GM12864 (cell line): ENCODE measurements around the gene UGT1A6.

Experiments
- DNase-seq: peaks from one replicate; pipeline ENCODE4 v3.0.0-alpha.2; 2011; ENCODE audit warnings: low read depth
- H3K4me3 ChIP-seq: 2 replicates; pipeline ENCODE4 v1.5.1; 2011; ENCODE audit warnings: mild to moderate bottlenecking, low read depth, low read length, control low read depth
- CTCF ChIP-seq: IDR thresholded peaks from 2 replicates; pipeline ENCODE4 v1.5.1; 2011; ENCODE audit warnings: low read depth, mild to moderate bottlenecking, moderate library complexity, low read length, control low read depth, inconsistent platforms; ENCODE audit errors: missing control alignments

UGT1A6 gene

GRCh38 chr2:233768076-233768475, 75.4 kb downstream of the UGT1A6 start:
- no peak for DNase-seq
- no peak for TF ChIP-seq CTCF
- H3K4me3 ChIP-seq = no peak overlapping the region

DNA sequence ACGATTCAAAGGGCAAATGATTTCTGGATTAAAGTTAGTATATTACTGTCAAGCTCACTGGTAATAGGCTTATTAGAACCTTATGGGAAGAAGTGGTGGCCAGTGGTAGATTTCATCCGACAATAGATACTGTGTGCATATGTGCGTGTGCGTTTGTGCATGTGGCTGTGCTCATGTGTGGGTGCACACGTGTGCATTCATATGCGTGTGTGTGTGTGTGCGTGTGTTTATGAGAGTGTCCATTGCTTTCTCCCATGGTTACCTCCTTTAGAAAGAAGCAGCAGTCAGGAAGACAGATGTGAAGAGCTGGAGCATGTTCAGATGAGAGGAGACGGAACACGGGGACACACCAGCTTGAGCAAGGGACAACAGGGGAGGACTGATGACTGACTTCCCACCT, 76.6 kb downstream of the UGT1A6 start:
- DNase-seq = no peak
- no peak overlapping the region for H3K4me3 ChIP-seq
- TF ChIP-seq CTCF = no peak

DNA sequence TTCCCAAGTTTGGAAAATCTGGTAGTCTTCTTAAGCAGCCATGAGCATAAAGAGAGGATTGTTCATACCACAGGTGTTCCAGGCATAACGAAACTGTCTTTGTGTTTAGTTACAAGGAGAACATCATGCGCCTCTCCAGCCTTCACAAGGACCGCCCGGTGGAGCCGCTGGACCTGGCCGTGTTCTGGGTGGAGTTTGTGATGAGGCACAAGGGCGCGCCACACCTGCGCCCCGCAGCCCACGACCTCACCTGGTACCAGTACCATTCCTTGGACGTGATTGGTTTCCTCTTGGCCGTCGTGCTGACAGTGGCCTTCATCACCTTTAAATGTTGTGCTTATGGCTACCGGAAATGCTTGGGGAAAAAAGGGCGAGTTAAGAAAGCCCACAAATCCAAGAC, 79.5 kb downstream of the UGT1A6 start:
- H3K4me3 ChIP-seq = no peak overlapping the region
- TF ChIP-seq CTCF = no peak
- no peak for DNase-seq

GRCh38 chr2:233772583-233772982, 79.9 kb downstream of the UGT1A6 start:
- no peak for DNase-seq
- H3K4me3 ChIP-seq = no peak overlapping the region

DNA sequence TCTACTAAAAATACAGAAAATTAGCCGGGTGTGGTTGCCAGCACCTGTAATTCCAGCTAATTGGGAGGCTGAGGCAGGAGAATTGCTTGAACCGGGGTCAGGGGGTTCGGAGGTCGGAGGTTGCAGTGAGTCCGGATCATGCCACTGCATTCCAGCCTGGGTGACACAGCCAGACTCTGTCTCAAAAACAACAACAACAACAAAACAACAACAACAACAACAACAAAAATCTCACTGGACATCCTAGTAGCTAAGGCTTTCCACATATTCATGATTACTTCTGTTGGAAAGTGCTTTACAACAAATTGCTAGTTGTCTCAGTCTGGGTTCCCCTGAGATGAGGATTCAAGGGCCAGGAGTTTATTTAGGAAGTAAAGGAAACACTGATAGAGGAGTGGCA, 81.2 kb downstream of the UGT1A6 start:
- DNase-seq = no peak
- no peak overlapping the region for H3K4me3 ChIP-seq
- no peak for TF ChIP-seq CTCF

More at GRCh38 chr2:233772583-233772982, 79.9 kb downstream of the UGT1A6 start:
- no peak for TF ChIP-seq CTCF

DNA sequence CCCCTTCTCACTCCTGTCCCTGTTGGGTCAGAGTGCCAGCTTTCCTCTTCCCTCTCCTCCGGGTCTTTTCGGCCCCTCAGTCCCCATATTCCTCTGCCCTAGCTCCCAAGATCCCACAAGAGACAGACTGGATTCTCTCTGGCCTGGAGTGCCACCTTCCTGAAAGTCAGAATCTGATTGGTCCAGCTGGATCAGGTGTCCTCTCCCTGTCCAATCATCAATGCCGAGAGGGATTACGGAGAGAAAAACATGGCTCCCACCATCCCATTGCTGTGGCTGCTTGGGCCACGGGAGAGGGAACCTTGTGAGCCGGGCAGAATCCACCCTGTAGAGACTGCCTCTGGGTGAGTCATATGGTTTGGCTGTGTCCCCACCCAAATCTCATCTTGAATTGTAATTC, 82.7 kb downstream of the UGT1A6 start:
- no peak overlapping the region for H3K4me3 ChIP-seq
- DNase-seq = no peak
- TF ChIP-seq CTCF = no peak

DNA sequence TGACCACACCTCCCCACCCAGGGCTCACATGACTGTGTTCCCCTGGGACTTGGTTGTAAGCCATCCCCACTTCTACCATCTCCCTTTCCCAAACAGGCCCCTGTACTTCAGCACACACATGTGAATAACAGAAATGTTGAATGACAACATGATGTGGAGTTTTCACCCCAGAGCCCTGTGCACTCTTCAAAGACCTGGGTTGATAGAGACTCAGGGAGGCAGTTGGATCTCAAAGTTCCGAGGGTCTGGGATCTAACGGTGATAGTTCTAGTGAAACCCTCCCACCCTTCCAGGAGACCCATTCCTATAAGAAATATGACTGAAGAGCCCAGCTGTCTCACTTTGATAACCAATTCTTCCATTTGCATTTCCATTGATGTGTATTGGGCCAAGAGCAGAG, 85.3 kb downstream of the UGT1A6 start, which contains the start of gene MROH2A:
Gene MROH2A (plus strand): TSS at position 301 of the 400 bp plus-strand sequence. CDS start 1,029 bp downstream, outside the sequence.
- no peak for DNase-seq
- no peak for TF ChIP-seq CTCF
- H3K4me3 ChIP-seq = no peak within 1 kb of the TSS
